Measurements from ENCODE around the gene RBMX. TPM values are rescaled to one million over a fixed set of nuclear protein-coding genes. Genes with fewer than 3 reads are reported as not detected.

The RBMX gene
- total and polyA plus RNA-seq, 7 donors = 58.7 to 334 (median 173) TPM

GRCh38 chrX:136861877-136862276 lies 18.6 kb downstream of the RBMX start:
- Histone ChIP-seq H3K4me3 (no peak overlapping the region), H3K36me3 (peaks cover 0 to 34% (median 0%) of the 10 kb centered on the region in 4 donors), H3K4me1 (no peaks in the 10 kb centered on the region), H3K9me3 (no peaks in the 10 kb centered on the region), H3K27ac (no peak overlapping the region), H3K27me3 (no peaks in the 10 kb centered on the region)
- no peak for DNase-seq
- WGBS, 2 donors = 93 to 94% methylated on average over 1 of the region's 1 CpG
- intact Hi-C loops (cut with DNase I) = no loop called here
- no peak for TF ChIP-seq POLR2A (IDR thresholded peaks at IDR 0.05)
- no peak for TF ChIP-seq POLR2AphosphoS5 (IDR thresholded peaks at IDR 0.05)
- TF ChIP-seq CTCF (IDR thresholded peaks at IDR 0.05) = no peak
- TF ChIP-seq EP300 (IDR thresholded peaks at IDR 0.05) = no peak

GRCh38 chrX:136858007-136858756 lies 22.3 kb downstream of the RBMX start:
- no peak overlapping the region for H3K27ac ChIP-seq
- intact Hi-C loops (cut with DNase I) = no loop called here
- no peaks in the 10 kb centered on the region for H3K4me1 ChIP-seq
- no peak overlapping the region for H3K4me3 ChIP-seq
- H3K36me3 ChIP-seq = peaks cover 0 to 34% (median 0%) of the 10 kb centered on the region in 4 donors
- no peak for TF ChIP-seq POLR2AphosphoS5 (IDR thresholded peaks at IDR 0.05)
- no peak for TF ChIP-seq EP300 (IDR thresholded peaks at IDR 0.05)
- TF ChIP-seq CTCF (IDR thresholded peaks at IDR 0.05) = no peak
- no peak for TF ChIP-seq POLR2A (IDR thresholded peaks at IDR 0.05)
- no peak for DNase-seq
- no peaks in the 10 kb centered on the region for H3K27me3 ChIP-seq
- WGBS, 2 donors = 95 to 98% methylated on average over 4 of the region's 4 CpGs
- H3K9me3 ChIP-seq = no peaks in the 10 kb centered on the region

GRCh38 chrX:136856551-136856950 lies 24.0 kb downstream of the RBMX start:
- Histone ChIP-seq H3K27ac (no peak overlapping the region), H3K4me3 (no peak overlapping the region), H3K36me3 (peaks cover 0 to 19% (median 0%) of the 10 kb centered on the region in 4 donors), H3K9me3 (no peaks in the 10 kb centered on the region), H3K4me1 (no peaks in the 10 kb centered on the region), H3K27me3 (no peaks in the 10 kb centered on the region)
- WGBS, 2 donors = 79 to 90% methylated on average over 6 of the region's 6 CpGs
- DNase-seq = no peak
- intact Hi-C loops (cut with DNase I) = no loop called here
- TF ChIP-seq CTCF (IDR thresholded peaks at IDR 0.05) = no peak
- TF ChIP-seq EP300 (IDR thresholded peaks at IDR 0.05) = no peak
- no peak for TF ChIP-seq POLR2AphosphoS5 (IDR thresholded peaks at IDR 0.05)
- TF ChIP-seq POLR2A (IDR thresholded peaks at IDR 0.05) = no peak

GRCh38 chrX:136856050-136856449 lies 24.5 kb downstream of the RBMX start:
- H3K27ac ChIP-seq = no peak overlapping the region
- 91 to 97% methylated on average over 8 of the region's 8 CpGs for WGBS, 2 donors
- intact Hi-C loops (cut with DNase I) = no loop called here
- H3K27me3 ChIP-seq = no peaks in the 10 kb centered on the region
- H3K9me3 ChIP-seq = no peaks in the 10 kb centered on the region
- H3K36me3 ChIP-seq = peaks cover 0 to 14% (median 0%) of the 10 kb centered on the region in 4 donors
- DNase-seq = no peak
- no peaks in the 10 kb centered on the region for H3K4me1 ChIP-seq
- H3K4me3 ChIP-seq = no peak overlapping the region
- TF ChIP-seq EP300 (IDR thresholded peaks at IDR 0.05) (no peak), POLR2A (IDR thresholded peaks at IDR 0.05) (no peak), POLR2AphosphoS5 (IDR thresholded peaks at IDR 0.05) (no peak), CTCF (IDR thresholded peaks at IDR 0.05) (no peak)

Measured in sigmoid colon (tissue), 7 donors.